OCI-LY1 (cell line): ENCODE data around the gene MMP25.

ENCODE experiments used
- CTCF ChIP-seq: fragments of 200-600 bp; sonication (generic), shearing (Covaris generic); IDR thresholded peaks from 2 replicates; pipeline ENCODE4 v1.5.1; 2017; ENCODE audit warnings: mild to moderate bottlenecking, antibody characterized with exemption, low read length, moderate library complexity, mixed read lengths
- EZH2 ChIP-seq: fragments of 200-600 bp; sonication (generic), shearing (Covaris generic); IDR thresholded peaks from 2 replicates; pipeline ENCODE4 v1.8.0; 2017; ENCODE audit warnings: borderline replicate concordance, mixed run types, mild to moderate bottlenecking, antibody characterized with exemption, low read length, moderate library complexity, mixed read lengths

- TF ChIP-seq CTCF (no peak), EZH2 (no peak)
Observed at GRCh38 chr16:3057181-3058138, 11.1 kb downstream of the MMP25 start.
